OCI-LY7 (cell line): ENCODE results near the gene MRPS33. TPM values are rescaled to one million over a fixed set of nuclear protein-coding genes. Genes with fewer than 3 reads are reported as not detected.

Experiments
- BruUV-seq: library from RNA; stranded (reverse); fragments of 400-500 nt; replicated peaks from 2 replicates; lab custom pipeline; 2021; lab: Mats Ljungman, UMichigan
- CTCF ChIA-PET: fragments of 300-600 bp; sonication (Branson Sonifier 250); formaldehyde crosslinking; loops from one replicate; lab custom pipeline; 2022; ENCODE audit warnings: antibody characterized with exemption; ENCODE audit not compliant: unreplicated experiment; lab: Charles Lee
- POLR2A ChIA-PET: fragments of 300-600 bp; sonication (Branson Sonifier 250); formaldehyde crosslinking; loops from one replicate; lab custom pipeline; 2022; ENCODE audit warnings: antibody characterized with exemption; lab: Charles Lee
- DNase-seq: peaks from one replicate; pipeline ENCODE4 v3.0.0-alpha.2; 2015; ENCODE audit warnings: low spot score
- H2AFZ ChIP-seq: fragments of 200-600 bp; sonication (generic), shearing (Covaris generic); 2 replicates; pipeline ENCODE4 v1.6.1; 2014; ENCODE audit warnings: mild to moderate bottlenecking, antibody characterized with exemption, low read length, moderate library complexity
- H3K27ac ChIP-seq: fragments of 200-600 bp; sonication (generic); 2 replicates; pipeline ENCODE4 v1.5.1; 2014; ENCODE audit warnings: mixed run types, low read depth, mild to moderate bottlenecking, moderate library complexity, low read length, inconsistent platforms; ENCODE audit not compliant: poor library complexity, severe bottlenecking
- H3K36me3 ChIP-seq: fragments of 200-600 bp; sonication (generic); 2 replicates; pipeline ENCODE4 v1.6.1; 2014; ENCODE audit warnings: mild to moderate bottlenecking, antibody characterized with exemption, low read length, moderate library complexity, mixed read lengths; ENCODE audit not compliant: insufficient read depth
- H3K4me1 ChIP-seq: fragments of 200-600 bp; sonication (generic); 2 replicates; pipeline ENCODE4 v1.5.1; 2014; ENCODE audit warnings: mild to moderate bottlenecking, low read length; ENCODE audit not compliant: insufficient read depth, poor library complexity, severe bottlenecking
- H3K4me2 ChIP-seq: fragments of 200-600 bp; sonication (generic); 2 replicates; pipeline ENCODE4 v1.6.1; 2014; ENCODE audit warnings: mild to moderate bottlenecking, low read length
- H3K4me3 ChIP-seq: fragments of 200-600 bp; sonication (generic); 2 replicates; pipeline ENCODE4 v1.5.1; 2014; ENCODE audit warnings: mild to moderate bottlenecking, low read depth, low read length; ENCODE audit not compliant: poor library complexity, severe bottlenecking
- H3K79me2 ChIP-seq: fragments of 200-600 bp; sonication (generic); 2 replicates; pipeline ENCODE4 v1.6.1; 2016; ENCODE audit warnings: low read depth, mild to moderate bottlenecking, low read length, moderate library complexity, mixed read lengths; ENCODE audit not compliant: insufficient read depth
- H3K9me2 ChIP-seq: fragments of 200-600 bp; sonication (generic); 2 replicates; pipeline ENCODE4 v1.6.1; 2016; ENCODE audit warnings: mild to moderate bottlenecking, low read length, mixed read lengths; ENCODE audit not compliant: insufficient read depth
- H3K9me3 ChIP-seq: fragments of 200-600 bp; sonication (generic); 2 replicates; pipeline ENCODE4 v1.6.1; 2014; ENCODE audit warnings: mild to moderate bottlenecking, mixed run types, low read length, mixed read lengths
- H4K20me1 ChIP-seq: fragments of 200-600 bp; sonication (generic); 2 replicates; pipeline ENCODE4 v1.6.1; 2014; ENCODE audit warnings: mild to moderate bottlenecking, antibody characterized with exemption, low read length, moderate library complexity, mixed read lengths; ENCODE audit not compliant: insufficient read depth
- CTCF ChIP-seq: fragments of 200-600 bp; sonication (generic); conservative IDR thresholded peaks from 2 replicates; pipeline ENCODE4 v1.5.1; 2014; ENCODE audit warnings: mild to moderate bottlenecking, antibody characterized with exemption, low read length, moderate library complexity, mixed read lengths
- EZH2phosphoT487 ChIP-seq: fragments of 200-600 bp; sonication (generic); IDR thresholded peaks from 2 replicates; pipeline ENCODE4 v1.6.1; 2018; ENCODE audit warnings: low read depth, borderline replicate concordance, mild to moderate bottlenecking, mixed run types, antibody characterized with exemption, low read length, moderate library complexity, mixed read lengths
- intact Hi-C: fragments of 100-400 bp; cut with micrococcal nuclease; formaldehyde crosslinking; loops from one replicate; pipeline ENCODE4 v1.10.0; 2022; ENCODE audit not compliant: unreplicated experiment
- total RNA-seq, 2 experiments: library from RNA; depleted of rRNA in 1 of 2; stranded (reverse); fragments of >200 nt in 1 of 2; shearing (Covaris generic) in 1 of 2; gene quantifications; 2 replicates each; pipeline ENCODE4 v1.2.3, GENCODE V29; 2014 to 2022

Gene MRPS33
- total RNA-seq, 2 experiments from 2014 or later, result 21.1 to 71.9 TPM

- Histone ChIP-seq H3K4me1 (no peaks in the 10 kb centered on the region), H3K36me3 (no peaks in the 10 kb centered on the region), H3K79me2 (no peaks in the 10 kb centered on the region), H3K9me3 (peaks cover 8% of the 10 kb centered on the region; the same call in 1 of the 2 replicates), H3K4me2 (no peak overlapping the region), H2AFZ (no peak overlapping the region), H4K20me1 (no peaks in the 10 kb centered on the region), H3K27ac (no peak overlapping the region), H3K4me3 (no peak overlapping the region), H3K9me2 (no peaks in the 10 kb centered on the region; the same call in 1 of the 2 replicates)
- TF ChIP-seq CTCF, result no peak
- TF ChIP-seq EZH2phosphoT487, result no peak
- DNase-seq, result no peak
- intact Hi-C loops, result no loop called here
- ChIA-PET POLR2A (no interaction called here), CTCF (no interaction called here)
- BruUV-seq, result no TSS peak
These were observed 8.5 kb upstream of the MRPS33 start for GRCh38 chr7:141023295-141023694.

DNA sequence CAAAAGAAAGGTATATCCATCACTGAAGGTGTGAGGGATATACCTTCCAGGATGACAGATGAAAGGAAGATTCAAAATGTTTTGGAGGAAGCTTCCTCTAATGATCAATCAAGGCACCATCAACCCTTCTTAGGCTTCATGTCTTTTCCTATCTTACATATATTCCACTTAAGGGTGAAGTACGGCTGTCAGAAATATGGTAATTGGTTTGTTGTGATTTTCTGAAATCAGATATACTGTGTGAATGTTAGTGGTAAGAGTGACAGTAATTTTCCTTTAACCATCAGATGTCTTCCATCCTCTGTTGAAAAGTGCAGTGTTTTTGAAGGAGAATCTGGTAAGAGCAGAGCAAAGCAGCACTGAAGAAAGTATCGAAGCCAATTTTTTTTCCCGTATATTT lies 2.8 kb upstream of the MRPS33 start:
- BruUV-seq, result no TSS peak
- Histone ChIP-seq H3K9me3 (no peaks in the 10 kb centered on the region), H3K4me3 (no peak overlapping the region), H3K9me2 (no peaks in the 10 kb centered on the region), H3K4me1 (peaks cover 14% of the 10 kb centered on the region), H3K36me3 (no peaks in the 10 kb centered on the region), H3K27ac (no peak overlapping the region), H3K79me2 (peaks cover 11% of the 10 kb centered on the region; the same call in 1 of the 2 replicates), H2AFZ (no peak overlapping the region), H3K4me2 (no peak overlapping the region), H4K20me1 (no peaks in the 10 kb centered on the region; the same call in 1 of the 2 replicates)
- CTCF ChIA-PET, result interaction anchor here (0.6 kb wide), 1 partner anchor 261 kb away, joined by 3 read pairs; no protein-coding TSS in a partner anchor
- no peak for DNase-seq
- intact Hi-C loops, result loop anchor here (10.0 kb wide), 2 partner anchors 293 to 843 kb away; partner anchors contain the start of gene KDM7A
- POLR2A ChIA-PET, result interaction anchor here (0.6 to 0.9 kb wide), 2 partner anchors 215 to 602 kb away, joined by 3 read pairs; no protein-coding TSS in a partner anchor
- TF ChIP-seq CTCF (no peak), EZH2phosphoT487 (no peak)

DNA sequence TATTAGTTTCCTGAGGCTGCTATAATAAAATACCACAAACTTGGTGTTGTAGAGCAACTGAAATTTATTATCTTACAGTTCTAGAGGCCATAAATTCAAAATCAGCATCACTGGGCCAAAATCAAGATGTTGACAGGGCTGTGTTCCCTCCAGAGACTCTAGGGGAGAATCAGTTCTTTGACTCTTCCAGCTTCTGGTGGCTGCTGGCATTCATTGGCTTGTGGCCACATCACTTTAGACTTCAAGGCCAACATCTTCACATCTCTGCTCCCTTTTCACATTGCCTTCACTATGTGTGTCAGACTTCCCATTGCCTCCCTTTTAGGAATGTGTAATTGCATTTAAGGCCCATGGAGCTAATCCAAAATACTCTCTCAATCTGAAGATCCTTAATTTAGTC lies 1.6 kb upstream of the MRPS33 start:
- Histone ChIP-seq H3K27ac (no peak overlapping the region), H3K79me2 (peaks cover 11% of the 10 kb centered on the region; the same call in 1 of the 2 replicates), H3K4me1 (peaks cover 20% of the 10 kb centered on the region), H4K20me1 (peaks cover 4% of the 10 kb centered on the region; the same call in 1 of the 2 replicates), H3K9me2 (no peaks in the 10 kb centered on the region), H2AFZ (no peak overlapping the region), H3K4me2 (no peak overlapping the region), H3K36me3 (no peaks in the 10 kb centered on the region), H3K4me3 (no peak overlapping the region), H3K9me3 (no peaks in the 10 kb centered on the region)
- ChIA-PET POLR2A (interaction anchor here (0.7 to 1.1 kb wide), 2 partner anchors 32 to 142 kb away, joined by 3 read pairs; no protein-coding TSS in a partner anchor), CTCF (no interaction called here)
- BruUV-seq, result no TSS peak
- intact Hi-C loops, result loop anchor here (10.0 kb wide), 2 partner anchors 292 to 842 kb away; partner anchors contain the start of gene KDM7A
- TF ChIP-seq CTCF, result no peak
- TF ChIP-seq EZH2phosphoT487, result no peak
- DNase-seq, result no peak
